ENCODE data around the gene ABHD14A. TPM values are rescaled to one million over a fixed set of nuclear protein-coding genes. Genes with fewer than 3 reads are reported as not detected.

The ABHD14A gene
- total and polyA plus RNA-seq, 5 donors: 19.9 to 43.3 (median 23.9) TPM

GRCh38 chr3:51934139-51934850 lies 40.6 kb upstream of the ABHD14A start:
- 95% methylated on average over 11 of the region's 11 CpGs for WGBS
- no peak for ATAC-seq
- no peak for DNase-seq
- no peaks in the 10 kb centered on the region for H3K9me3 ChIP-seq (ENCODE audit: control insufficient read depth, low read length)
- H3K4me1 ChIP-seq (ENCODE audit: control insufficient read depth, insufficient read depth, low read length): no peaks in the 10 kb centered on the region
- H3K27ac ChIP-seq (ENCODE audit: low read length): no peak overlapping the region
- intact Hi-C loops (cut with DNase I): no loop called here
- no peak overlapping the region for H3K4me3 ChIP-seq (ENCODE audit: low read length)
- no peaks in the 10 kb centered on the region for H3K27me3 ChIP-seq (ENCODE audit: control insufficient read depth, insufficient read depth)

GRCh38 chr3:51934991-51935885 lies 39.6 kb upstream of the ABHD14A start:
- Histone ChIP-seq H3K27me3 (ENCODE audit: control insufficient read depth, insufficient read depth) (no peaks in the 10 kb centered on the region), H3K27ac (ENCODE audit: low read length) (no peak overlapping the region), H3K4me3 (ENCODE audit: low read length) (no peak overlapping the region), H3K9me3 (ENCODE audit: control insufficient read depth, low read length) (no peaks in the 10 kb centered on the region), H3K4me1 (ENCODE audit: control insufficient read depth, insufficient read depth, low read length) (no peaks in the 10 kb centered on the region)
- intact Hi-C loops (cut with DNase I): no loop called here
- DNase-seq (no peak), ATAC-seq (no peak)
- 92% methylated on average over 28 of the region's 28 CpGs for WGBS

DNA sequence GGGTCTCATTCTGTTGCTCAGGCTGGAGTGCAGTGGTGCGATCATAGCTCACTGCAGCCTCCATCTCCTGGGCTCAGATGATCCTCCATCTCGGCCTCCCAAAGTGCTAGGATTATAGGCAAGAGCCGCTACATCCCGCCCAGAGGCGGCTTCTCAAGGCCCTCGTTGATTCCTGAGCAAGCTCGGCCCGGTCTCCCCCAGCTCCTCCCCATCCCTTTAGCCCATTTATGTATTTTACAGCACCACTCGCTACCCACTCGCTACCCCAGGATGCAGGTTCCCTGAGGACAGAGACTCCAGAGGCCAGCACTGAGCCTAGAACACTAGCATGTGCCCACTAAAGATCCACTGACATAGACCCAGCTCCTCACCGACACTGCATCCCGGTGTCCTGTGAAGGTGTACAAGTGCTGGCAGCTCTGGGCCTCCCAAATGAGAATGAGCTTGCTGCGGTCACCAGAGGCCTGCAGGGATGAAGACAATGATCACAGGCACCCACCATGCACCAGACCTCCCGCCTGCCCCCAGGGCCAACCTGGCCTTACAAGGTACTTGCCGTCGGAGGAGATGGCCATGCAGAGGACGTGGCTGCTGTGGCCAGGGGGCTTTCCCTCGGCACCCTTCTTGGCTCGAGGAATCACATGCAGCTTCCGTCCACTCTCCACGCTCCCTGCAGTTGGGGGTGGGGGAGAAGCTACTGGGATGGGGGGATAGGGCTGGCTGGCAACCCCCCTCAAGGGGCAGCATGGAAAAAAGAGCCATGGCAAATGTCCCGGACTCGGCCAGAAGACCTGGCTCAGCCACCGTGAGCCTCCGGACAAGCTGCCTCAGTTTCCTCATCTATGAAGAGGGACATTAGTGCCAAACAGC lies 38.7 kb upstream of the ABHD14A start:
- no peak for DNase-seq
- WGBS: 94% methylated on average over 25 of the region's 25 CpGs

DNA sequence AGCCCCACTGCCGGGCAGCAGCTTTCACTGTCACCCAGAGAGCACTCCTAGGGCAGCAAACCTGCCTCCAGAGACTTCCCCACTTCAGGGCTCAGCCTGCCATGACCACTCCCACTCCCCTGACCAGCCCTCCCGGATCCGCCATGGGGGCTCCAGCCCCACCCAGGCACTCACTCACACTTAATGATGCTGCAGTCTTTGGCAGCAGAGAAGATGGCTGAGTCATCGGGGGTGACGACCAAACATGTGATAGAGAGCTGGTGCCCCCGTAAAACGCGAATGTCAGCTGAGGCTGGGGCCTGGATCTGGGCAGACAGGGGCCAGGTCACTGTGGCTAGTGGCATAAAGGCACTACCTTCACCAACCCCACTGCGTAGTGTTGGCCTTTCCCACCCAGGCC lies 37.9 kb upstream of the ABHD14A start:
- WGBS: 85% methylated on average over 9 of the region's 9 CpGs
- no peak for ATAC-seq
- Histone ChIP-seq H3K27me3 (ENCODE audit: control insufficient read depth, insufficient read depth) (no peaks in the 10 kb centered on the region), H3K9me3 (ENCODE audit: control insufficient read depth, low read length) (no peaks in the 10 kb centered on the region), H3K27ac (ENCODE audit: low read length) (no peak overlapping the region), H3K4me3 (ENCODE audit: low read length) (no peak overlapping the region), H3K4me1 (ENCODE audit: control insufficient read depth, insufficient read depth, low read length) (no peaks in the 10 kb centered on the region)
- intact Hi-C loops (cut with DNase I): no loop called here
- no peak for DNase-seq

More for the DNA sequence above, 38.7 kb upstream of the ABHD14A start:
- no peak overlapping the region for H3K4me3 ChIP-seq (ENCODE audit: low read length)
- intact Hi-C loops (cut with DNase I): no loop called here
- H3K4me1 ChIP-seq (ENCODE audit: control insufficient read depth, insufficient read depth, low read length): no peaks in the 10 kb centered on the region
- no peak overlapping the region for H3K27ac ChIP-seq (ENCODE audit: low read length)
- H3K9me3 ChIP-seq (ENCODE audit: control insufficient read depth, low read length): no peaks in the 10 kb centered on the region
- no peaks in the 10 kb centered on the region for H3K27me3 ChIP-seq (ENCODE audit: control insufficient read depth, insufficient read depth)
- no peak for ATAC-seq

DNA sequence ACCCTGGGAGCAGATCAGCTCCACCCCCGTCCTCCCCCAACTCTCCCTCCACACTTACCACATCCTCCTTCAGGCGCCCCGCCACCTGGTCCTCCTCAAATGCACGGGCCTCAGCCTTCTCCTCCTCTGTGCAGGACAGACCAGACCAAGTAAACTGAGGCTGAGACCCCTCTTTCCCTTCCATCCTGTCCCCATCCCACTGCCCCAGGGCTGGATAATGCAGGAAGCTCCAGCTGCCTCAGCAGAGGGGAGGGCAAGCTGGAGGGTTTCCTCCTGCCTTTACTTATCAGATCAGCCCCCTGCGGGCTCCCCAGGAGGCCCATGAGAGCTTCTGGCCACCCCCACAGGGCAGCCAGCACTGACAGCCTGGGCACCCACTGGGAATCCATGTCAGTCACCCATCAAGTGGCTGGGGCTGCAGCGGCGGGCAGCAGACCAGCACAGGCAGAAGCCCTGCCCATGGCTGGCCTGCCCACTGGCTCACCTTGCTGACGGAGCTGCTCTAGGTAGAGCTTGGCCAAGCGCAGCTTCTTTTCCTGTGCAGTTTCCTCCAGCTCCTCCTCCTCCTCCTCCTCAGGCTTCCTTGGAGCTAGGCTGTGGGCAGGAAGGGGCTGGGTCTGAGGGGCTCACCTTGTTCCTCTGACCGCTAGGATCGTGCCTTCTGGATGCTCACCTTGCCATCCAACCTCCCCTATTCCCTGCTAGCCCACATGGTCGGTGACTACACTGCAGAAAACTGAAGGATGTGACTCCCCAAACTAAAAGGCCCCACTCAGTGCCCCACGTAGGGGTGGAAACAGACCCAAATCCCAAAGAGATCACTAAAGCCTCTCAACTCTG lies 37.0 kb upstream of the ABHD14A start:
- H3K27me3 ChIP-seq (ENCODE audit: control insufficient read depth, insufficient read depth): no peaks in the 10 kb centered on the region
- H3K4me1 ChIP-seq (ENCODE audit: control insufficient read depth, insufficient read depth, low read length): no peaks in the 10 kb centered on the region
- no peak overlapping the region for H3K27ac ChIP-seq (ENCODE audit: low read length)
- no peak overlapping the region for H3K4me3 ChIP-seq (ENCODE audit: low read length)
- no peaks in the 10 kb centered on the region for H3K9me3 ChIP-seq (ENCODE audit: control insufficient read depth, low read length)
- WGBS: 88% methylated on average over 13 of the region's 13 CpGs
- DNase-seq (no peak), ATAC-seq (no peak)
- intact Hi-C loops (cut with DNase I): no loop called here

DNA sequence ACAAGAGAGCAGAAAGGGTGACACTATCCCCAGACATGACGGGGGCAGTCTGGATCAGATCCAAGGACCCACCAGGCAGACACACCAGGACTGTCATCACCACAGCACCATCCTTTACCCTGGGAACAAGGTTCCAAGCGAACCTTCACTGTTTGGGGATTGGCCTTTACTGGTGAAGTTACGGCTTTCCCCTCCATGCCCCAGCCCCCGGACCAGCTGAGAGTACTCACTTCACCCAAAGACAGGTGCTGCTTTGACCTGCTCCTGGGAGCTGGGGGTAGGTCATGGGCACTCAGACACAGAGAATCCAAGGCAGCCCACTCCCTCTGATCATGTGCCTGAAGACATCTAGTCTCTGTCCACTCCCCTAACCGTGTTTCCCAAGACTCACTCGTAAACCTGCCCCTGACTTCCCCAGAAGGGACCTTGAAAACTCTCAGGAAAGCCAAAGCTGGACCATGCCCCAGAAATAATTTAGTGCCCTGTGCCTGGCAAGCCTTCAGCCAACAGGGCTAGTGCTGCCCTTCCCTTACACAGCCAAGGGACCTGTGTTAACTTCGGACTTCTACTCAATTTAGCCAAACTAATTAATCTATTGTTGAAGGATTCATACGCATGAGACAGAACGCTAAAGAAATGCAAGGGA lies 36.0 kb upstream of the ABHD14A start:
- ATAC-seq (no peak), DNase-seq (no peak)
- H3K27me3 ChIP-seq (ENCODE audit: control insufficient read depth, insufficient read depth): no peaks in the 10 kb centered on the region
- no peak overlapping the region for H3K27ac ChIP-seq (ENCODE audit: low read length)
- no peaks in the 10 kb centered on the region for H3K9me3 ChIP-seq (ENCODE audit: control insufficient read depth, low read length)
- no peak overlapping the region for H3K4me3 ChIP-seq (ENCODE audit: low read length)
- intact Hi-C loops (cut with DNase I): no loop called here
- H3K4me1 ChIP-seq (ENCODE audit: control insufficient read depth, insufficient read depth, low read length): peaks cover 2% of the 10 kb centered on the region
- 84% methylated on average over 9 of the region's 9 CpGs for WGBS

GRCh38 chr3:51940648-51941462 lies 34.0 kb upstream of the ABHD14A start:
- DNase-seq: no peak
- H3K4me3 ChIP-seq (ENCODE audit: low read length): peak overlapping the region; percentile 62
- 34% methylated on average over 13 of the region's 13 CpGs for WGBS

DNA sequence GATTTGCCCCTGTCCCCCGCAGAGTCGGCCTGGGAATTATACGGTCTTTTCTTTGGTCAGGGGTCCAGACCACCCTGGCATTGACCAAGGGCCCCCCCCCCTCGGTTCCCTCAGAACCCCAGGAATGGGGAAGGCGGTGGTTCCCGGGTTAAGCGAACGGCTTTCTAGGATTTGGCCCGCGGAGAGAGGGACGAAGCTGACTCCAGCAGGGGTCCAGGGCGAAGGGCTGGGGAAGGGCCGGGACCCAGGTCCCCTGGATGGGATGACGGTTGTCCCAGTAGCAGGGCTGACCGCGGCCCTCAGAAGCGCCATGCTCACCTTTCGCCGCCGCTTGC lies 33.4 kb upstream of the ABHD14A start:
- intact Hi-C loops (cut with DNase I): no loop called here
- Histone ChIP-seq H3K27me3 (ENCODE audit: control insufficient read depth, insufficient read depth) (no peaks in the 10 kb centered on the region), H3K4me1 (ENCODE audit: control insufficient read depth, insufficient read depth, low read length) (peaks cover 2% of the 10 kb centered on the region), H3K4me3 (ENCODE audit: low read length) (peak overlapping the region; percentile 62), H3K9me3 (ENCODE audit: control insufficient read depth, low read length) (no peaks in the 10 kb centered on the region), H3K27ac (ENCODE audit: low read length) (peak overlapping the region; percentile 7)
- ATAC-seq (no peak), DNase-seq (no peak)
- WGBS: under 1% methylated on average over 20 of the region's 20 CpGs

More at GRCh38 chr3:51940648-51941462, 34.0 kb upstream of the ABHD14A start:
- Histone ChIP-seq H3K4me1 (ENCODE audit: control insufficient read depth, insufficient read depth, low read length) (peaks cover 2% of the 10 kb centered on the region), H3K9me3 (ENCODE audit: control insufficient read depth, low read length) (no peaks in the 10 kb centered on the region), H3K27me3 (ENCODE audit: control insufficient read depth, insufficient read depth) (no peaks in the 10 kb centered on the region), H3K27ac (ENCODE audit: low read length) (no peak overlapping the region)
- intact Hi-C loops (cut with DNase I): no loop called here
- ATAC-seq: no peak

- Histone ChIP-seq H3K4me3 (ENCODE audit: low read length) (peak within 1 kb of the TSS; percentile 62), H3K27ac (ENCODE audit: low read length) (peak within 1 kb of the TSS; percentile 95), H3K27me3 (ENCODE audit: control insufficient read depth, insufficient read depth) (no peaks in the 10 kb centered on the region), H3K4me1 (ENCODE audit: control insufficient read depth, insufficient read depth, low read length) (peaks cover 2% of the 10 kb centered on the region), H3K9me3 (ENCODE audit: control insufficient read depth, low read length) (no peaks in the 10 kb centered on the region)
- peak; percentile 100 for DNase-seq
- 1% methylated on average over 67 of the region's 67 CpGs for WGBS
- ATAC-seq: peak; percentile 95 to 96
- intact Hi-C loops (cut with DNase I): loop anchor here in 1 of 4 donors (2.0 kb wide), 1 partner anchor 33 kb away; the partner anchor contains the start of genes ABHD14A and ABHD14B
These were observed 32.9 kb upstream of the ABHD14A start, which contains the start of the genes PARP3 and RRP9 for GRCh38 chr3:51941798-51942602. PARP3 (plus strand) TSS chr3:51942363; CDS start chr3:51943356, 993 bp downstream. RRP9 (minus strand) TSS chr3:51941904; CDS start chr3:51941867, 37 bp downstream.

All from right cardiac atrium (tissue), 5 donors.